HG02623 (cell line): ENCODE data around the gene RGS12.

Experiments used
- ATAC-seq: cut with Tn5 transposase; IDR thresholded peaks from one replicate; pipeline ENCODE4 v1.9.1; 2021; ENCODE audit warnings: moderate library complexity; ENCODE audit not compliant: unreplicated experiment

RGS12 gene

DNA sequence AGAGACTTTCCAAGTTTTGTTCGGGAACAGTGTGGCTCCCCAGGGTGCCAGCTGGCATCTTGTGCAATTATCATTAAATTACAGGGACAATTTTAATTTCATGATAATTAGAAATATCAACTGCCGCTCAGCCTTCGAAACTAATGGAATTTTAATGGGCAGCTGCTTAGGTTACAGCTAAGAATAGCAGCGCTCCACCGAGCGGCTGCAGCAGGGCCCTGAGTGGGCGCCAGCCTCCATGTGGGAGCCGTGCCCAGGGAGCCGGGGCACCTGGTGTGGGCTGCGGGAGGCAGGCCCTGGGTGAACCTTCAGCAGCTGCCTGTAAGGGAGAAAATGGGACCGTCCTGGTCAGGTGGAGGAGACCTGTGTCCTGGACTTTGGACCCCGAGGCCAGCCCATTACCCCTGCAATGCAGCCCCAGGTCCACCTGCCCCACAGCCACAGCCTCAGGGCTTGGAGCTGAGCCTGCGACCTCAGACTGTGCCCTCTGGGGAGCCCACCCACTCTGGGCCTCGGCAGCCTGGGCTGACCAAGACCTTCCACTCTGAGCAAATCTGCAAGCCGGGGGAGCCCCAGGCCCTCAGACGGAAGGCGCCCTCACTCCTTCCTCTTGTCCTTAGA lies 22.7 kb upstream of the RGS12 start:
- ATAC-seq = no peak

GRCh38 chr4:3271131-3271530 lies 21.7 kb upstream of the RGS12 start:
- ATAC-seq = no peak

GRCh38 chr4:3276986-3277385 lies 15.8 kb upstream of the RGS12 start:
- ATAC-seq = no peak

DNA sequence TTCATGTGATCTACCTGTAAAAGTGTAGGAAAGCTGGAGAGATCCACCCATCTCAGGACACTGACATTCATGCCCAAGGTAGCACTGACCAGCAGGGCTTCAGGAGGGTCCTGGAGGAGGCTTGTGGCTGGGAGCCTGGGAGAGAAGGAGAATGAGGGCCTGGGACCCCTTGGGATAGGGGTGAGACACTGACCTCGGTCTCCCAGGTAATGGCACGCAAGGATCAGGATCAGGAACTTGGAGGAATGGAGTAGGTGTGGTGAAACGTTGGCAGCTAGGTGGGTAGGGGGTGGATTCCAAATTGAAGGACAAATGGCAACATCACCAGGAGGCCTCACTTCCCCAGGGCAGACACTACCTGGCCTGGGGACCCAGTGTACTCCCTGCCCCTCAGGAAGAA lies 12.4 kb upstream of the RGS12 start:
- no peak for ATAC-seq

- no peak for ATAC-seq
These were observed 9.3 kb upstream of the RGS12 start for GRCh38 chr4:3283483-3283882.

GRCh38 chr4:3283916-3284315 lies 8.9 kb upstream of the RGS12 start:
- no peak for ATAC-seq

DNA sequence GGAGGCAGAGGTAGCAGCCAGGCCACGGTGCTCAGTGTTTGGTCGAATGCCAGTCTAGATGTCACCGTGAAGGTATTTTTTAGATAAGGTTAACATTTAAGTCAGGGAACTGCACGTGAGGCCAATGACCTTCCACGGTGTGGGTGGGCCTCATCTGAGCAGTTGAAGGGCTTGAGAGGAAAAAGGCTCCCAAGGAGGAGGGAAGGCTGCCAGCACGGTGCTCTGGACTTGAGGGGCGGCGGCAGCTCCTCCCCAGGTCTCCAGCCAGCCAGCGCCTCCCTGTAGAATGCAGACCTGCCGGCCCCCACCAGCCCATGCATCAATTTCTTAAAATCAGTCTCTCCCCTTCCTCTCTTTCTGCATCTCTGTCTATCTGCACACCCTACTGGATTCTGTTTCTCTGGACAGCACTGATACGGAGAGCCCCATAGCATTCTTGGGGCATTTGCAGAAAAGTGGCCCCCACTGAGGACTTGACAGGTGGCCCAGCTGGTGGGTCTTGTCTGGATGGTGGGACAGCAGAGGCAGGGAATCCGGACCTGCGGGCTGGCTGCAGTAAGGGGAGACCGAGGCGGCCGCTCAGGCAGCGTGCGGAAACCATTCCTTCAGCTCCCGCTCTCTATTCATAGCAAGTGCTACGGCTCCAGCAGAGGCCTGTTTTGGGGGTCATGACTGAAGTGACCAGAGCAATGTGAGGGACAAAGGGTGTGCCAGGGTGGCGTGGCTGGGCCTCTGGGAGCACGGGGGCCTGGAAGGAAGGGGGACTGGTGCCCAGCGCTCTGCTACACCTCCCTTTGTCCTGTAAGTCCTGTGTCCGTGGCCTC lies 7.9 kb upstream of the RGS12 start:
- no peak for ATAC-seq

DNA sequence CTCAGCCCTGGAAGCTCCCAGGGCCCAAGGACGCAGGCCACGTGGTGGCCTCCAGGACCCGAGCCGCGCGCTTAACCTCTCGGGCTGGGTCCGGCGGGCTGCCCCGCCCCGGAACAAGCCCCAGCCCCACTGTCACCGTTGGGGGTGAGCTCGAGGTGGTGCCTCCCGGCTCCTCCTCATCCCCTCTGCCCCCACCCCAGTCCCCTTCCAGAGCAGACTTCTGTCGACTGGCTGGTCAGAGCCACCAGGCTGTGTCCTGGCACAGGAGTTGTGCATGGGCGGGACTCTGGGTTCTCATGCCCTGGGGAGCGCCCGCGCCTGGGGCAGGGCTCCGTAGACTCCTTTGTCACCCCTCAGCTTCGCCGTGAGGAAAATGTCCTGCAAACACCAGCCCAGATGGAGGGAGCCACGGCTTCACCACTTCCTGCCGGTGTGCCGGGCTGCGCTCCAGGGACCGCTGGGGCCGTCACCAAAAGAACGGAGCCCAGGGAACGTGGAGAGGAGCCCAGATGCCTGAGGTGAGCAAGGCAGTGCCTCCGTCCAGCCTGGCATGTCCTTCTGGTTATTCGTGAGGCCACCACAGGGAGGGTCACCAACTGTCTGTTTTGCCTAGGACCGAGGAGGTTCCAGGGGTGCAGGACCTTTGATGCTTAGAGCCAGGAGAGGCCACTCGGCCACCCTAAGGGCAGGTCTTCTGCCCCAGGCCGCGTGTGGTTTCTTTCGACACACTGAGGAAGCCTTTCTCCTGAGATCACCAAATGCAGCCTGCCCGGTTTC lies 7.1 kb upstream of the RGS12 start:
- ATAC-seq = no peak

- peak; percentile 79 for ATAC-seq
These were observed 6.3 kb upstream of the RGS12 start for GRCh38 chr4:3286335-3287175.

GRCh38 chr4:3287271-3287971 lies 5.4 kb upstream of the RGS12 start:
- no peak for ATAC-seq

DNA sequence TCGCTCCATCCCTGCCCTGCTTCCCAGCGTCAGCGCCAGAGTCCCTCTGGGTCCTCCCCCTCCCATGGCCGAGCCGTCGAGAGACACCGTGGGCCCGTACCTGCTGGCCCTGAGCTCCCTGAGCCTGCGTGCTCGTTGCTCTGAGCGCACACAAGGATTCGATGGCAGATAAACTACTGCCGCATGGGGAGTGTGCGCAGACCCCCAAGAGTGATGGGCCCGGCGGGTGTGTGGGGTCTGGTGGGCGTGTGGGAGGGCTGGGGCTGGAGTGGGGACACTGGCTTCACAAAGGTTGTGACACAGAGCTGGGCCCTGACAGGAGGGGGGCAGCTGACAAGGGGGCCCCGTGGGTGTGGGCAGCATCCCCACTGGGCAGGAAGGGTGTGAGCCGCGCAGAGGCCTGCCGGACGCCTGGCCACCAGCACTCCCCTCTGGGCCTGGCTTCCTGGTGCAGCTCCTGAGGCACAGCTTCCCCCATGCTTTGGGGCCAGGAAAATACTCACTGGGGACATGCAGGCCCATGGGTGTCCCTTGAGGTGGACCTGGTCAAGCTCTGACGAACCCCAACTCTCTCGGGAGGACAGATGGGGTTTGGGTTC lies 4.8 kb upstream of the RGS12 start:
- ATAC-seq = no peak

DNA sequence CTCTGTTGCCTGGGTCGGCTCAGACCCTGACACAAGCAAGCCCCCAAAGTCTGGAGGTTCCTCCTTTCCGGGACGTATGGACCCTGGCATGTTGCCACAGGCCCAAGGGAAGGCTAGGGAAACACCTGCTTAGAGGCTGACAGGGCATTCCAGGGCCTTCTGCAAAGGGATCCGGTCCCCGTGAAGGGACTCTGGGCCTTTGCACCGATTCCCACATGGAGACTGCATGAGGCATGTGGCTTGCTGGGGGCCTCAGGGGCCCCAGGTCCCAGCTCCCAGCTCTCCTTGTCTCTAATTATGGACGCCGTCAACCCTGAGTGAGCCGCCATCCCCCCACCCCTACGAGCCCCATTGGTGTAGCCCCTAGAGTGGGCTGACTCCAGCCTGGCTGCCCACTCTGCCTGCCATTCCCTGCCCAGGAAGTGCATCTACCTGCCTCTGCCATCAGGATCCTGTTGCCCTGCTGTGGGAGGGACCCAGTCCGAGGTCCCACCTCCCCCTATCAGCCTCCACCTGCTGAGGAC lies 4.2 kb upstream of the RGS12 start:
- no peak for ATAC-seq

DNA sequence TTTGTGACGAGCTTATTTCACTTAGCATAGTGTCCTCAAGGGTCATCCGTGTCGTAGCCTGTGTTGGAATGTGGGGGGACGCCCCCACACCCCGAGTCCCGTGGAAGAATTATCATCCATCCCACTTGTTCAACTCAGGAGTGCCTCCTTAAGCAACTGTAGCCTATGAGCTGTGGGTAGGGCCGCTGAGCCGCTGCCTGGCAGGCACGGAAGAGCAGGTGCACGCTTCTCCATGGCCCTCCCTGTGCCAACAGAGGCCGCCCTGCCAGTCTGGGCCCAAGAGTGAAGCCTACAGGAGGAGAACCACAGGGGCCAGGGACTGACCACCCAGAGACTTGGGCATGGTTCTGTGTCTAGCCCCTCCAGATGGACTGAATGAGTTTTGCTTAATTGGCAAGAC lies 2.3 kb upstream of the RGS12 start:
- no peak for ATAC-seq

DNA sequence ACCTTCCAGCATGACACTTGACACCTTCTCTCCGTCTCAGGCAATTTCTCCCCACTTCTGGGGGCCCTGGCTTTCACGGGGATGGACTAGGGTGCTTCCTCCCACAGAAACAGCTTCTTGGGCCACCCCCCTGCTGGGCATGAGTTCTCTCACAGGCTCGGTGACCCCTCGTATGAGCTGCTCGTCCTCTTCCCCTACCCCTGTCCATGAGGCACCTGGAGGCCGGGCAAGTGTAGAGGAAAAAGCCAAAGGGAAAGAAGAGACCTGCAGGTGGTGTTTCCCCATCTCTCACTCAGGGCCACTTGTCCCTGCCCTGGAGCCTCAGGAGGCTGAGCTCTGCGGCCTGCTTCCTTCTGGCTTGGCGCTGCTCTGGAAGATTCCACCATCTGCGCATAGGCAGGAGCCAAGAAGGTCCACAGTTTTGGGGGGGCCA lies 1.9 kb upstream of the RGS12 start:
- ATAC-seq = no peak

GRCh38 chr4:3291411-3291968 lies 1.3 kb upstream of the RGS12 start:
- ATAC-seq = no peak

- ATAC-seq = no peak
These were observed 751 bp upstream of the RGS12 start for GRCh38 chr4:3291969-3292570.

GRCh38 chr4:3293401-3294391 lies 875 bp downstream of the RGS12 start:
- no peak for ATAC-seq
